ENCODE measurements around the gene ALG14.

ALG14 gene

DNA sequence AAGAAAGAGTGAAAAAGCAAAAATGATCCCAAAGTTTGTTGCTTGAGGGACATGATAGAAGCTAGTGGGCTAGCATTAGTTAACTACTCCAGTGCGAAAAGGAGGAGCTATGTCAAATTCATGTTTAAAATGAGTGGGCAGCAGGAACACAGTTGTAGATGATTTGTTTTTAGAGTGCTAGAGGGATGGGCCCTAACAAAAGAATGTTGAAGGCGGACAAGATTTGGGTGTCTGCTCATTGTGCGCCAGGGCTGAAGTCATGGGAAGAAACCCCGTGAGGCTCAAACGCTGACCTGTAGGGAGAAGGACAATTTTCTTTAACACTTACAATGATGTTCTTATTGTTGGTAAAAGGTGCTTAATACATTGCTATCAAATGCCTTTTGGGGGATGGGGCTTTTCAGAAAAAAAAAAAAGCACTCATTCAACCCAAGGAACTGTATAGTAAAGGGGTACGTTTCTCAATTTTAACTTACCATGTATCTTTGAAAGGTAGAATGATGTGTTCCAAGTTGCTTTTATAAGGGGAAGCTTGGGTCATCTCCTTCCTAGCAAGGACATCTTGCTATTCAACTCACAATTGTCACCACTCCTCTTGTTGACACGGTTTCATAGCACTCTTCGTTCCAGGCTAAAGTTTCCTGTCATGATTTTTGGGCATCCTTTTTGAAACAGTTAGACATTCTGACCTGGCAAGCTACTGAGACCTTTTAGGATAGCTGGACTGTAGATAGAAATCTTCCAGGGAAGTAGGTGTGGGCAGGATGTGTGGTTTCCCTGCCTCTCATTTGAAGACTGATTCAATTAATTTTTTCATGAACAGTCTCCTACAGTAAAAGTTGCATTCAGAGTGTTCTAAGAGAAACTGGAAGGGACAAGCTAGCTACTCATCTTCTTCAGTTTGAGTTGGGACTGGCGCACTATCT lies 92.8 kb downstream of the ALG14 start:
- no peak for DNase-seq

- DNase-seq: no peak
Observed at GRCh38 chr1:94979131-94979530, 93.6 kb downstream of the ALG14 start.

GRCh38 chr1:94978401-94978800 lies 94.3 kb downstream of the ALG14 start:
- no peak for DNase-seq

- no peak for DNase-seq
Observed at GRCh38 chr1:94976971-94977548, 95.7 kb downstream of the ALG14 start.

GRCh38 chr1:94974824-94975223 lies 97.9 kb downstream of the ALG14 start:
- peak; percentile 96 for DNase-seq

- peak; percentile 92 for DNase-seq
Observed at GRCh38 chr1:94974241-94974640, 98.5 kb downstream of the ALG14 start.

DNA sequence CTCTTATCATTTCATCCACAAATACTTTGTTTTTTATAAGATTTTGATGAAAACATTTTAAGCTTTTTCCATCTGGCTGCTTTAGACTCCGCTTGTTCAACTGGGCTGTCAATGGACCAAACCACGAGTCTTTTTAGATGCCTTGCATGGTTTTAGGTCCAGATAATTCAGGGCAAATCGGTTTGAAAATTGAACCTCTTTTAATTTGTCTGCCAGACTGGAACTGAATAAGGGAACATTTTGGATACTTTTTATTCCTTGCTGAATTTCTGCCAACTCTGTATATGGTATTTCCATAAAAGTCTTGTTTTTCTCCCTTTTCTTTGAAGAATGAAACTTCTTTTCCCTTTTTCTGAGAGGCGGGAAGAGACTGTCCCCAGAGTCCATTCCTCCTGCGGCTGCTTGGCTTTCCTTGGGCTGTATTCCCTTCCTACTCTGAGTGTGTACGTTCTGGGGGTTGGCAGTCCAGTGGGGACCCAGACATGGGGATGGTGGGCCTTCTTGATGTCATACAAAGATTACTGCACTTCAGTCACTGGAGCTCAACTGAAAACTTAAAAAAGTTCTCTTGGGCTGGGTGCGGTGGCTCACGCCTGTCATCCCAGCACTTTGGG lies 99.3 kb downstream of the ALG14 start:
- peak; percentile 69 for DNase-seq

DNA sequence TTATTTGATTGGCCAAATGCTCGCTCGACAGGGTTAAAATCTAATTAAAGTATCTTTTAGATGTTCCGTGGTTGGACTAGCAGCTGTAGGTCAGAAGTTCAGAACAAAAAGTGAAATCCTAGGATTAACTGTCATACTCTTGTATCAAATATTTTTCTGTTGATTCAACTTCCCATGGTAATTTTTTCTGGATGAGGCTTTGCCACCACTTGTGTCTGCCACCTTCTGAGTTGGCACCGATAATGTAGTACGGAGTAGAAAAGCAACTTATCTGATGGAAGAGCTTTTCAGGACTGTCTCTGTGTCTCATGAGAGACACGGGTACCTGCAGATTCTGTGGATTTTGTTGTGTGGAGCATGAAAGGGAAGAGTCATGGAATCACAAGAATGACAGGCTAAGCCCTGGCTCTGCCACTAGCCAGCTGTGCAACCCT lies 101.2 kb downstream of the ALG14 start:
- peak; percentile 64 for DNase-seq

- no peak for DNase-seq
Observed at GRCh38 chr1:94970783-94971182, 102.0 kb downstream of the ALG14 start.

GRCh38 chr1:94969137-94969536 lies 103.6 kb downstream of the ALG14 start:
- DNase-seq: no peak

GRCh38 chr1:94966033-94966432 lies 106.7 kb downstream of the ALG14 start:
- DNase-seq: peak; percentile 66

- DNase-seq: no peak
Observed at GRCh38 chr1:94963864-94964263, 108.9 kb downstream of the ALG14 start.

DNA sequence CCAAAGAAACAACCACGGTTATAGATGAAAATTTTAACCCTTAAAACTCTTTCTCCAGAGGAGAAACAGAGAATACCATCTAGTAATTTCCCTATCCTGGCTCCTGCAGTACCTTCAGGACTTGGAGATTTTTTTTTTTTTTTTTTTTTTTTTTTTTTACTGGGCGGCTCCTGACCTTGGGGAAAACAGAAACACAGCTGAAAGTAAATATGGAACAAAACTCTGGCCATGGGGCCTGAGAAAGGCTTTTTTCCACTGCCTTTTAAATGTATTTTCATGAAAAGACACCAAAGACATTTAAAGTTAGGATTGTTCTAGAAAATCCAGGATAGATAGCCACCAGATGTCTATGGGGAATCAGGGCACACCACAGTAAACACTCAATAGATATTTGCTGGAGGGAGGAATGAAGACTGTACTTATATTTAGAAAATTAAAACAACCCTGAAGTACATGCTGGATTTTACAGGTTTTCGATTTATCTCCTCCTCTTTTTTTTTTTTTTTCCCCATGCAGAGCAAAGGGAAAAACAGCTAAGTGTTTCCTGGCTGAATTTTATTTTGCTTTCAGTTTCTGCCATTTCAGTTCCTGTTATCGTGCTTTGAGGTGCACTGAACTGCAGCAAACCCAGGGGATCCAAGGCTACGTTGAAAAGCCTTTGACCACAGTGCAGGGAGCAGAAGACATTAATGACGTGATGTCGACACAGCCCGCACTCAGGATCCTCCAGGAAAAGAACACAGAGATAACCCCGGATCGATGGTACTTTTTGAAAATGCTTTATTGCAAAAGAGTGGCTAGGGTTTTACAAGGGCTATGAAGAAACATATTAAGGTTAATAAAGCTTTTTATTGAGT lies 110.1 kb downstream of the ALG14 start:
- DNase-seq: no peak

DNA sequence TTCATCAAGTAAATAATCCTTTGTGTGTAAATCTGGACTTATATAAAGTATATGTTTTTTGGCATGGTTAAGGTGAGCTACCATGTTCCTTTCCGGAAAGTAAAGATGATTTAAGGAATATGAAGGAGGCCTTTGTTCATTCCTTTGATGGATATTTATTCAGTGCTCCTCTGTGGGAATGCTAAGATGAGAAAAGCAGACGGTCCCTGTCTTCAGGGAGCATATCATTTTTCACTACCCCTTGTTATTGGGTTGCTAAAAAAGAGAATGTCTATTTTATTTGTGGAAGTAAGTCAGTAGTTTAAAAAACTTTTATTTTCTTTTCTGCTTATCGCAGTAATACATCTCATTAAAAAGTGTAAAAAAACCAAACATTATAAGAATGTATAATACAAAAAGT lies 110.8 kb downstream of the ALG14 start:
- no peak for DNase-seq

- DNase-seq: no peak
Observed at GRCh38 chr1:94961582-94961981, 111.2 kb downstream of the ALG14 start.

- DNase-seq: no peak
Observed at GRCh38 chr1:94958081-94958480, 114.7 kb downstream of the ALG14 start.

DNA sequence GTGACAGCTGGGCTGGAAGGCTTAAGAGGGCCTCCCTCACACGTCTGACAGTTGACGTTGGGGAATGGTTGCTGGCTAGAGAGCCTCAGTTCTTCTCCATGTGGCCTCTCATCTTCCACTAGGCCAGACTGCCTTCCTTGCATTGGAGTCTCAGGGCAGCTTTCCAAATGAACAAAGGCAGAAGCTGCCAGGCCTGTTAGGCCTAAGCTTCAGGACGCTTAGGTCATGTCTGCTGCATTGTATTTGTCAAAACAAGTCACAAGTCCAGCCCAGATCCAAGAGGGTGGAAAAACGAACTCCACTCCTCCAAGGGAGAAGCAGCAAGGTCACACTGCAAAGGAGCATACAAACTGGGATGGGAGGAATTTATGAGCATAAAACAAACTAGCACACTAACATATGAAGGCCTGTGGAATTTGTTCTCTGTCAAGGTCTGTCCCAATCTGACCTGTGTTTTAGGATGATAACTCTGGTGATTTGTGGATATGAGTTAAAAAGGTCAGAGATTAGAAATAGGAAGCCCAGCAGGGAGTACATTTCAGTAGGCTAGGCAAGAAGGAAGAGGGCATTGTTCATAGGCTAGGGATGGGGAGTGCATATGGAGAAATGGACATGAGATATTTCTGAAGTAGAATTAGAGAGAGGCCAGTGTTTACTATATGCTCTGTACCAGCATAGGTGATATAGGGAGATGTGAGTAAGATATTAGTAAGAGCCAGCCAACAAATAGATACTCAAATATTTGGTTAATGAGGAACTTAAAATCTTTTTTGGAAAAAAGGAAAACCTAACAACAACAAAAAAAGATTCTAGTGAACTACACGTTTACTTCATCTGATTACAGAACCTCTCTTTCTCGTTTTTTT lies 116.8 kb downstream of the ALG14 start:
- DNase-seq: no peak

DNA sequence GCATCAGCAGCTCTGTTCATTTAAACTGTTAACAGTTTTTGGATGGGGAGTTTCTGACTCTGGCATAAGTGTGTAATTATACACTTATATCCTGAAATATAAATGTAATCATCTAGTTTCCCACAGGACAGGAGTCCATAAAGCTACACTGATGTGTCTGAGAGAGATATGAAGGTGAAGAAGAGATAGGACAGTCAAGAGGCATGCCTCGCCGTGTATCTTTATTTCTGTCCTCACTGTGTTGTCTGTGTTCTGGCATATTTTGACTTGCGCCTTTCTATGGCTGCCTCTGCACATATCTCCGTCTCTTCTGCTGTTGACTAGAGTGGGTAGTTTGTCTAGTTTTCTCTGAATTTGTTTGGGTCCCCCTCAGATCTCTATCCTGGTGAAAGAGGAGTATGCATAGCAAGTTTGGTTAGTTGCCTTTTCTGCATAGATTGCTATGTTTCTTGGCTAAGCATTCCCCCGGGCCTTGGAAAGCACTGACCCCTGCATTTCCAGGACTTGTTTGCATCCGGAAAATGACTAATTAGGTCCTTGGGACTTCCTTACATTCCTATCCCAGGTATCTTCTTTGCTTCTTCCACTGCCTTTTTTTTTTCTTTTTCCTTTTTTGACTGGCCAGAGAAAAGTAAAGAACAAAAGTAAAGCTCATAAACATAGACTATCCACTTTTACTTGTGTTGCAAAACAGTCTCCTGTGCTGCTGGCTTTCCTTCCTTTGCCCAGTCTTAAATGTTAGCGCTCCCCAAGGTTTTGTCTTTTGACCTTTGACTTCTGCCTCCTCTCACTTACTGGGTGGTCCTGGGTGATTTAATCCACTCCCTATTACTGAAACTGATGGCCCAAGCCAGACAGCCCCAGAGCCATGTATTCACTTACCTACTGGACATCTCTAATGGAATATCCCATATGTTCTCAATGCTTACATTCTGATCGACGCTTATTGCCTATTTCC lies 118.2 kb downstream of the ALG14 start:
- DNase-seq: no peak

- peak; percentile 78 for DNase-seq
Observed at GRCh38 chr1:94953746-94954145, 119.0 kb downstream of the ALG14 start.

DNA sequence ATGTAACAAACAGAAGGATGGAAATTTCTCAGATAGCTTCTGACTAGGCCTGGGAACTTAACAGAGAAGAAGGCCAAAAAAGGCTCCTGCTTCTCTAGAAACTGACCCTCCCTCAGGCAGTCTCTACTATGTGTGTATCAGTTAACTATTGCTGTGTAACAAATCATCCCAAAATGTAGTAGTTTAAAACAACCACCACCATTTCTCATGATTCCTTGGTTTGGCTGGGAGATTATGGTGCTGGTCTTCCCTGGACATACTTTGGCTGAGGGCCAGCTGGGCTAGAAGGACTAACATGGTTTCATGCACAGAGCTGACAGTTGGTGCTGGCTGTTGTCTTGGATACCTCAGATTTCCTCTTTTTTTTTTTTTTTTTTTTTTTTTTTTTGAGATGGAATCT lies 119.6 kb downstream of the ALG14 start:
- no peak for DNase-seq

All from fibroblast of skin of abdomen (primary cell).